Esophagus (tissue), 2 donors: Measurements from ENCODE around the gene SUMO3. TPM values are rescaled to one million over a fixed set of nuclear protein-coding genes. Genes with fewer than 3 reads are reported as not detected.

Experiments
- H3K27ac ChIP-seq, 2 donors: one replicate each; pipeline ENCODE4 v1.5.1; 2013; ENCODE audit warnings: low read depth in 2 of 2, mild to moderate bottlenecking in 2 of 2, inconsistent platforms in 1 of 2, low read length in 1 of 2, moderate library complexity in 1 of 2
- H3K27me3 ChIP-seq, 2 donors: one replicate each; pipeline ENCODE4 v1.6.1; 2013; ENCODE audit warnings: low read length in 2 of 2, control low read depth in 1 of 2, mild to moderate bottlenecking in 1 of 2; ENCODE audit not compliant: insufficient read depth in 2 of 2, control insufficient read depth in 1 of 2
- H3K36me3 ChIP-seq, 2 donors: one replicate each; pipeline ENCODE4 v1.6.1; 2013; ENCODE audit warnings: low read length in 1 of 2; ENCODE audit not compliant: control insufficient read depth in 2 of 2, insufficient read depth in 2 of 2
- H3K4me1 ChIP-seq, 2 donors: one replicate each; pipeline ENCODE4 v1.6.1; 2013; ENCODE audit warnings: low read length in 1 of 2; ENCODE audit not compliant: control insufficient read depth in 2 of 2, insufficient read depth in 2 of 2
- H3K4me3 ChIP-seq, 2 donors: one replicate each; pipeline ENCODE4 v1.5.1; 2013; ENCODE audit warnings: low read length in 2 of 2, mild to moderate bottlenecking in 2 of 2, low read depth in 1 of 2, moderate library complexity in 1 of 2
- H3K9me3 ChIP-seq, 2 donors: one replicate each; pipeline ENCODE4 v1.6.1; 2013; ENCODE audit warnings: mild to moderate bottlenecking in 2 of 2, low read depth in 1 of 2, low read length in 1 of 2, moderate library complexity in 1 of 2; ENCODE audit not compliant: control insufficient read depth in 2 of 2, insufficient read depth in 1 of 2
- WGBS, 2 donors: extraction: QIAGEN DNeasy Blood & Tissue Kit; methylation state at CpG; one replicate each; pipeline ENCODE4 v1.1.7; 2013; 5-methylcytosine and 5-hydroxymethylcytosine counted together
- polyA plus RNA-seq, 2 donors: library from polyadenylated mRNA; stranded (reverse); fragments of 200-250 nt; gene quantifications; one replicate each; pipeline ENCODE4 v1.2.3, GENCODE V29; 2013
- donor health status: healthy with polysubstance abuse.
- donor health status: Bipolar disorder and iron deficiency.

Gene SUMO3
- polyA plus RNA-seq, 2 donors: 13.4 to 36.5 TPM

DNA sequence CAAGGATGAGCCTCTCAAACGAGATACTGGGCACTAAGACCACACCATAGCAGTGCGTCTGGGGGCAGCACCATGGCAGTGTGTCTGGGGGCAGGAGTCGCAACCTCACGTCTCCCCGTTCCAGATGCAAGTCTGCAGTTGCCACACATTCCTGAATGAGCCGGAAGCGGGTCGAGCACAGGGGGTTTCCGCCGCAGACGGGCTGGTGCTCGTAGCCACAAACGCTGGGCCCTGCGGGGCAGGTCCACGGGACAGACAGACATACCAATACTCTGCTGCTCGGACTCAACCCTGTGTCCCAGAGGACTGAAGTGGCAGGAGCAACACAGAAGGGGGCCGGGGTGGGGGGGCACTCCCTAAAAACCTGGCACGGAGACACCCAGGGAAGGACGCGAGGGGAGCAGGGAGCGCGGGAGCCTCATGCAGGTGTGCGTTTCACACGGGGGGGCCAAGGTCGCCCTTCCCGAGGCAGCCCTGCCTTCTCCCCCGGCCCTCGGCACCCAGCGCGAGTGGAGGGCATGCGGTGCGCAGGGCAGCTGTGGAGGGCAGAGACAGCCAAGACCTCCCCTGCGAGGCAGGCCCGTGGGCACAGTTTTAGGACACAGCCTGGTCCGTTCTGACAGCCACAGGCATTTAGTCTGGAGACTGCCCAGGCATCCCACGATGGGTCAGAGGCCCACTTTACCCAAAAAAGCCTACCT lies 31.1 kb upstream of the SUMO3 start:
- Histone ChIP-seq H3K4me1 (peaks cover 5 to 13% of the 10 kb centered on the region in 2 donors), H3K4me3 (no peak overlapping the region), H3K9me3 (no peaks in the 10 kb centered on the region), H3K27ac (no peak overlapping the region), H3K27me3 (no peaks in the 10 kb centered on the region), H3K36me3 (peaks cover 3 to 34% of the 10 kb centered on the region in 2 donors)
- 89 to 94% methylated on average over 32 to 36 of the region's 36 CpGs for WGBS, 2 donors

DNA sequence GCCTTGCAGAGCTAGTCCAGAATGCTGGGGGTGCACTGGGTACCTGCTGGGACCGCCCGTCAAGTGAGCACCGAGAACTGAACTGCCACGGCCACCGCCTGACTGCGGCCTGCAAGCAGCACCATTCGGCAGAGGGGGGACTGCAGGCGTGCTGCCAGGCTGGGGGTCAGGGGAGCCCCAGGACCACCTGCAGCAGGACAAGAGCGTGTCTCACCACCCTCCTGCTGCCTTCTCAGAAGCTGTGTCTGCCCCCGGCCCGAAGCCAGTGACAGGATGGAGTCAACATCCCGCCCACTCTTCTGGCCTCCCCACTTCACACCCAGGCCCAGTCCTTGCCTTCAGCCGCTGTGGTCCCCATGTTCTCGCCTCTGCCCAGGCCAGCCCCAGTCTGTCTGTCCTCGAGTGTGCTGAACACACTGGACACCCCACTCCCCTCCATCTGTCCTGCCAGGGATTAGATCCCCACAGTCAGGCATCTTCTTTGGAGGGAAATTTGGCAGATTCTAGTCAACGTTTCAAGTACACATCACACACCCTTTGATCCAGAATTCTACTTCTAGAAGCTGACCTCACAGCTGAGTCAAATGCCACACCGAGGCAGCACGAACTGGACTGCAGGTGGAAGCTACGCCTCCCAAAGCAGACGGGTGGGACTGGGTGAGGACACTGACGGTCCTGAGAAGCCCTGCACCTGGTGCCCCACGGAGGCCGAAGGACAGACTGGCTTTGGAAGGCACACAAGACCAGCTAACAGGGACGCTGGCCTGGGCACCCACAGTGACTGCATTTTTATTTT lies 29.6 kb upstream of the SUMO3 start:
- Histone ChIP-seq H3K9me3 (no peaks in the 10 kb centered on the region), H3K4me1 (peaks cover 5 to 10% of the 10 kb centered on the region in 2 donors), H3K4me3 (no peak overlapping the region), H3K27ac (no peak overlapping the region), H3K27me3 (no peaks in the 10 kb centered on the region), H3K36me3 (peaks cover 3 to 24% of the 10 kb centered on the region in 2 donors)
- 86% methylated on average over 24 of the region's 24 CpGs for WGBS, 2 donors

DNA sequence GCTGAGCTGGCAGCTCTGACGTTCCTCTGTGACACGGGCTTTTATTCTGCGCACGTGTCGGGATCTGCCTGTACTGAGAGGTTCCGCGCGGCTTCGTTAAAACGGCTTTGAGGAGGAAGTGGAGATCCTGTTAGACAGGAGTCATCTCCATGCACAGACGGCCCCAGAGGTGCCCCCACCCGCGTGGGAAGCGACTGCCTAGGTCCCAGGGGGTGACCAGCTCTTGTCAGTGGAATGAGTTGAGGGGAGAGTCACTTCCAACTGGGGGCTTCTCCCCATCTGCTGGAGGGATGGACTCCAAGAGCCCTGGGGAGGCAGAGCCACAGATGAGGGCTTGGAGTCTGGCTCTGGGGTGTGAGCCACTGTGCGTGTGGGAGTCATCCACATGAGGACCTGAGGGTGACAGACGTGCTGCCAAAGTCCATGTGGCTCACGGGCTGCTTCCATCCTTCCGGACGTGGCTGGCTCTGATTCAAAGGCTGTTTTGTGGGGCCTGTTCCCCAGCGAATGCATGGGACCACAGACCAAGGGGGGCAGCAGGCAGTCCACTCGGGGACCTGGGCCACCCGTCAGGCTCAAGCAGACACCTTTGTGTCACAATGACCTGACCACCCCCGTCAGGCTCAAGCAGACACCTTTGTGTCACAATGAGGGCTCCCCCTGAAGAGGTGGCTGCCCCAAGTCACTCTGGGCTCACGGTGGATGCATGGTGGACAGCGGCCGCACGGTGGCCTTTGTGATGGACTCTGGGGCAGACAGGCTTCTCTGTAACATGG lies 28.8 kb upstream of the SUMO3 start:
- WGBS, 2 donors: 32 to 36% methylated on average over 27 of the region's 27 CpGs

DNA sequence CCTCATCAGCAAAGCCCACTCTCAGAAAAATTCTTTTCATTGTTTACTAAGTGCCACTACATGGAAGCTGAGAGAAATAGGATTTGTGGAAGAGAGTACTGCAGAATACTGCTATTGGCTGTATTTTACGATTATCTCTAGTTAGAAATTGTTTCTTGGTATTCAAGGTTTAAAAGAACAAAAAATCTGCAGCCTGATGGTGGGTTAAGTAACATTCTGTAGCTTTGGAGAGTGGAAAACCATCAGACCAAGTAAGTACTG lies 28.3 kb upstream of the SUMO3 start:
- WGBS, 2 donors: 16 to 19% methylated on average over 1 of the region's 1 CpG
- Histone ChIP-seq H3K4me3 (no peak overlapping the region), H3K27ac (no peak overlapping the region), H3K4me1 (peaks cover 5 to 10% of the 10 kb centered on the region in 2 donors), H3K36me3 (peaks cover 3 to 21% of the 10 kb centered on the region in 2 donors), H3K9me3 (no peaks in the 10 kb centered on the region), H3K27me3 (no peaks in the 10 kb centered on the region)

More for the DNA sequence above, 28.8 kb upstream of the SUMO3 start:
- Histone ChIP-seq H3K36me3 (peaks cover 3 to 24% of the 10 kb centered on the region in 2 donors), H3K4me3 (no peak overlapping the region), H3K9me3 (no peaks in the 10 kb centered on the region), H3K27ac (no peak overlapping the region), H3K27me3 (no peaks in the 10 kb centered on the region), H3K4me1 (peaks cover 5 to 10% of the 10 kb centered on the region in 2 donors)

DNA sequence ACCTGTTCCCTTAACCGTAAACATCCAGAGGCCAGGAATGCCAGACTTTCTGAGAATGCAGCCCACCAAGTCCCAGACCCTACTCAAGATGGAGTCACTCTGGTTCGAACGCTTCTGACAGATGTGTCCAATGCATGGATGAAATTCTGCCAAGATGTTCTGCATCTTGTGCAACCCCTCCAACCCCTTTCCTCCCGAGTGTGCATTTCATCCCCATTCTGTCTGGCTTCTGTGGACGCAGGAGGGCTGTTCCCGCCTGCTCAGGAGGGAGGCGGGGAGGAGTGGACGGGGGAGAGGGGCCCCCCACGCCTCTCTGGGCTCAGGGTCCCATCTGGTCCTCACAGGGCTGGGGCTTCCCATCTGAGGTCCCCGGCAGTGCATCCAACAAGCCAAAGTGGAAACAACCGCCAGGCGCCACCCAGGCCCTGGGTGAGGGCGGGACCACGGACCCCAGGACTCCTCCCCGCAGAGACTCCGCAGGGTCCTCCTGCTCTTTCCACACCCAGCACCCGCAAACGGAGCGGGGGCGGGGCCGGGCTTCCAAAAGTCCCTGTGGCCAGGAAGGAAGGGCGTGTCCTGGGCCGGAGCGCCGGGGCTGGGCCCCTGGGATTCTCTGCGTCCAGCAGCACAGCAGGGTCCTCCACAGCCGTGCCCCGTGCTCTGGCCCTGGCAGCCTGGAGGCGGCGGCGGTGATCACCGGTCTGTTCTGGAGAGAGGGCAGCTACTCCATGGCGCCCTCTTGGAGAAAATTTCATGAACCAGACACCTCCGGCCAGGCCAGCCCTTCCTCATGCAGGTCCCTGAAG lies 27.8 kb upstream of the SUMO3 start:
- peaks cover 3 to 18% of the 10 kb centered on the region in 2 donors for H3K36me3 ChIP-seq
- H3K27ac ChIP-seq: no peak overlapping the region
- peak overlapping the region in 1 of 2 donors; percentile 5 for H3K4me3 ChIP-seq
- WGBS, 2 donors: 6 to 7% methylated on average over 34 of the region's 34 CpGs
- peaks cover 5 to 10% of the 10 kb centered on the region in 2 donors for H3K4me1 ChIP-seq
- H3K9me3 ChIP-seq: no peaks in the 10 kb centered on the region
- H3K27me3 ChIP-seq: no peaks in the 10 kb centered on the region

DNA sequence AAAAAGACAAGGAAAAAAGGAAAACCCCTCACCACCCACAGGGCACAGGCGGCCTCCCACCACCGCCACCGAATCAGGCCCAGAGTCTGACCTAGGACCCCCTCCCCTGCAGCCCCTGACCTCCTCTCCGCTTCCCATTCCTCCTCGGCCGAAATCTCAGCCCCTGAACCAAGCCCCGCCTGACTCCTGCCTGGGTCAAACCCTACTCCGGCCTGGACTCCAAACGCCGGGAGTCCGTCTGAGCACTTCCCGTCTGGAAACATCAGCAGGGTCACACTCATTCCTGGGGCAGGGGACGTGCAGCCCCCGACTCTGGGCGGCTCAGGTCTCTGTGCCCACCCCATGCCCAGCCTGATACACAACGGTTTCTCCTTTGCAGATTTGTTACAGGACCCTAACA lies 26.4 kb upstream of the SUMO3 start:
- WGBS, 2 donors: 72 to 75% methylated on average over 16 of the region's 16 CpGs
- Histone ChIP-seq H3K4me1 (peaks cover 5 to 10% of the 10 kb centered on the region in 2 donors), H3K4me3 (no peak overlapping the region), H3K27me3 (no peaks in the 10 kb centered on the region), H3K9me3 (no peaks in the 10 kb centered on the region), H3K27ac (no peak overlapping the region), H3K36me3 (peaks cover 3 to 6% of the 10 kb centered on the region in 2 donors)

DNA sequence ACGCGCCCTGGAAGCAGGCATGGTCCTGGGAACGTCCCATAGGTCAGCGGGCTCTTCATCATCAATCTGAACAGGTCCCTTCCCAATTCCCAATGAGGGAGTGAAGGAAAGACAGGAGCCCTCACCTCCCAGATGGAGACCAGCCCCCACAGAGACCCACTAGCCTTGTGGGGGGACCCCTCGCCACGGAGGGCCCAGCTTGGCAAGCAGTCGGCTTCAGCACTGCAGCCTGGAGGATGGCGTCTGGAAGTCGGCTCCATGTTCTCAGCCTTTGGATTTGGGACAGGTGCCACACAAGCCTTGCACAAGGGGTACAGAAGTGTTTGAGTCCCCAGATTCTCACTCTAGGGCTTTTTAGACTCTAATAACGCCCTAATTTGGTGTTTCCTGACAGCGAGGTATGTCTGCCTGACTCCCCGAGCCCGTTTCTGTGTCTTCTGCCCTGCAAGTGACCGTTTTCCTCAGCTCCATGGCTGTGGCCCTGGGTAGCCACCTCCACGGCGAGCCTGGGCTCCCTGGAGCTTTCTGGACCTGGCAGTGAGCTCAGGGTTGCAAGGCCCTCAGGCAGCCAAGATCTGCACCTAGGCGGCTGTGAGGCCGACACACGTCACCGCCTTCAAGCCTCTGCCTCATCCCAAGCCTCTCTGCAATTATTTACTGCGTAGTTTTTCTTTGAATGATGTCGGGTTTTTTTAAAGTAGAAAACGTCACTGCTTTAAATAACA lies 25.0 kb upstream of the SUMO3 start:
- H3K27me3 ChIP-seq: no peaks in the 10 kb centered on the region
- no peaks in the 10 kb centered on the region for H3K36me3 ChIP-seq
- no peaks in the 10 kb centered on the region for H3K9me3 ChIP-seq
- no peak overlapping the region for H3K4me3 ChIP-seq
- H3K4me1 ChIP-seq: peaks cover 7 to 10% of the 10 kb centered on the region in 2 donors
- 80 to 84% methylated on average over 23 of the region's 23 CpGs for WGBS, 2 donors
- H3K27ac ChIP-seq: no peak overlapping the region

DNA sequence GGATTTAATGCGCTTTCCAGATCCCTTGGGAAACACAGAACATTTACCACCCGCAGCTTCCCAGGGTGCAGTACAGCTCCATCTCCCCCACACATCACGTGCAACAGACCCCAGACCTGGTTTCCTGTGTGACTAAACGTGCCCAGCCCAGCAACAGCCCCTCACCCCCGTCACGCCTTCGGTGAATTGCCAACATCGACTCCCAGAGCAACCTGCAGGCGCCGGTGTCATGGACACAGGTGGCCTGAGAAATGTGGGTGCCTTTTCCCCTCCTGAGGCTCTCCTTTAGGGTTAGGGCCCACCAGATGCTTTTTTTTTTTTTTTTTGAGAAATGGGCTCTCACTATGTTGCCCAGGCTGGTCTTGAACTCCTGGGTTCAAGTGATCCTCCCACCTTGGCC lies 24.2 kb upstream of the SUMO3 start:
- no peak overlapping the region for H3K27ac ChIP-seq
- no peaks in the 10 kb centered on the region for H3K9me3 ChIP-seq
- no peak overlapping the region for H3K4me3 ChIP-seq
- 81 to 83% methylated on average over 10 of the region's 10 CpGs for WGBS, 2 donors
- no peaks in the 10 kb centered on the region for H3K36me3 ChIP-seq
- H3K4me1 ChIP-seq: peaks cover 8 to 11% of the 10 kb centered on the region in 2 donors
- H3K27me3 ChIP-seq: no peaks in the 10 kb centered on the region
